Panc1 (cell line): Measurements from ENCODE around the gene FHIT. TPM values are rescaled to one million over a fixed set of nuclear protein-coding genes. Genes with fewer than 3 reads are reported as not detected.

Experiments used
- ATAC-seq: fragments of 200-7000 bp; cut with Tn5 transposase; 2 replicates; pipeline ENCODE4 v1.9.1; 2020; ENCODE audit warnings: mild to moderate bottlenecking, moderate library complexity
- BruUV-seq: library from RNA; stranded (reverse); fragments of 400-500 nt; replicated peaks from 2 replicates; lab custom pipeline; 2021; lab: Mats Ljungman, UMichigan
- CTCF ChIA-PET: fragments of 300-600 bp; sonication (Branson Sonifier 250); formaldehyde crosslinking; loops from one replicate; lab custom pipeline; 2022; ENCODE audit warnings: antibody characterized with exemption; lab: Charles Lee
- POLR2A ChIA-PET: fragments of 300-600 bp; sonication (Branson Sonifier 250); formaldehyde crosslinking; loops from one replicate; lab custom pipeline; 2022; ENCODE audit warnings: antibody characterized with exemption; lab: Charles Lee
- DNase-seq: peaks from one replicate; pipeline ENCODE4 v3.0.0-alpha.2; 2010; ENCODE audit warnings: low read depth, low spot score
- H3K27ac ChIP-seq: 2 replicates; pipeline ENCODE4 v1.5.1; 2011; ENCODE audit warnings: mild to moderate bottlenecking, low read length, inconsistent platforms
- H3K27me3 ChIP-seq: fragments of 200-500 bp; sonication (Bioruptor generic); 2 replicates; pipeline ENCODE4 v1.6.0; 2014; ENCODE audit warnings: low read length, inconsistent platforms; ENCODE audit not compliant: control insufficient read depth, insufficient read depth
- H3K36me3 ChIP-seq: fragments of 200-500 bp; sonication (Bioruptor generic); 2 replicates; pipeline ENCODE4 v1.5.1; 2014; ENCODE audit warnings: inconsistent platforms, mild to moderate bottlenecking, low read length, moderate library complexity; ENCODE audit not compliant: control insufficient read depth, insufficient read depth
- H3K4me1 ChIP-seq: 2 replicates; pipeline ENCODE4 v1.5.1; 2011; ENCODE audit warnings: inconsistent platforms, mild to moderate bottlenecking, low read length, moderate library complexity; ENCODE audit not compliant: control insufficient read depth, insufficient read depth
- H3K4me3 ChIP-seq, 2 experiments: 2 replicates each; pipeline ENCODE4 v1.5.1; 2011 to 2012; ENCODE audit warnings: low read depth in 2 of 2, low read length in 2 of 2, mild to moderate bottlenecking in 2 of 2, inconsistent platforms in 1 of 2, moderate library complexity in 1 of 2
- H3K9me3 ChIP-seq: fragments of 200-500 bp; sonication (Bioruptor generic); 2 replicates; pipeline ENCODE4 v1.5.1; 2014; ENCODE audit warnings: low read depth, mild to moderate bottlenecking, inconsistent platforms, low read length, moderate library complexity; ENCODE audit not compliant: control insufficient read depth, insufficient read depth
- CTCF ChIP-seq: fragments of 450-650 bp; IDR thresholded peaks from 2 replicates; pipeline ENCODE4 v1.5.1; 2017; ENCODE audit warnings: mild to moderate bottlenecking
- POLR2AphosphoS5 ChIP-seq: IDR thresholded peaks from 2 replicates; pipeline ENCODE4 v1.6.1; 2012; ENCODE audit warnings: mild to moderate bottlenecking, low read depth, low read length, moderate library complexity
- REST ChIP-seq, 2 experiments: IDR thresholded peaks; 2 replicates each; pipeline ENCODE4 v1.6.1; 2011 to 2012; ENCODE audit warnings: low read depth in 2 of 2, control low read depth in 1 of 2, low read length in 1 of 2, mild to moderate bottlenecking in 1 of 2, moderate library complexity in 1 of 2; ENCODE audit not compliant: insufficient read depth in 1 of 2
- SIN3A ChIP-seq: IDR thresholded peaks from 2 replicates; pipeline ENCODE4 v1.6.1; 2012; ENCODE audit warnings: low read depth, mild to moderate bottlenecking, low read length, moderate library complexity, borderline replicate concordance; ENCODE audit not compliant: insufficient read depth
- TCF7L2 ChIP-seq: IDR thresholded peaks from 2 replicates; pipeline ENCODE4 v1.6.1; 2011; ENCODE audit warnings: mild to moderate bottlenecking, low read depth, low read length, inconsistent platforms
- in situ Hi-C: cut with HindIII; loops from 2 replicates; pipeline ENCODE4 v1.10.0; 2016; ENCODE audit warnings: low sequenced_read_pairs, low pct_unique_long_range_greater_than_20kb
- intact Hi-C: fragments of 100-400 bp; cut with micrococcal nuclease; formaldehyde crosslinking; loops from one replicate; pipeline ENCODE4 v1.10.0; 2022; ENCODE audit not compliant: unreplicated experiment
- total RNA-seq: library from RNA; stranded (reverse); gene quantifications from one replicate; pipeline ENCODE4 v1.2.1, GENCODE V29; 2021; ENCODE audit not compliant: unreplicated experiment

Gene FHIT
- total RNA-seq, 1 experiment from 2014 or later: 2.2 TPM

GRCh38 chr3:60445446-60445845, 805.8 kb downstream of the FHIT start:
- CTCF ChIA-PET: no interaction called here
- no TSS peak for BruUV-seq

GRCh38 chr3:60444898-60445437, 806.3 kb downstream of the FHIT start:
- no peaks in the 10 kb centered on the region for H3K9me3 ChIP-seq
- CTCF ChIA-PET: no interaction called here
- in situ Hi-C loops (no loop called here), intact Hi-C loops (no loop called here)
- H3K27ac ChIP-seq: no peak overlapping the region
- no peak for DNase-seq
- H3K27me3 ChIP-seq: no peaks in the 10 kb centered on the region
- no TSS peak for BruUV-seq
- TF ChIP-seq POLR2AphosphoS5 (no peak), TCF7L2 (no peak), CTCF (no peak), SIN3A (no peak), REST (IDR thresholded peaks at IDR 0.05; ENCODE audit: insufficient read depth in 1 of 2, low read depth in 2 of 2, low read length in 1 of 2) (no peak)
- no peak for ATAC-seq
- H3K4me1 ChIP-seq: no peaks in the 10 kb centered on the region
- H3K4me3 ChIP-seq: no peak overlapping the region
- POLR2A ChIA-PET: no interaction called here
- H3K36me3 ChIP-seq: no peaks in the 10 kb centered on the region

More at GRCh38 chr3:60445446-60445845, 805.8 kb downstream of the FHIT start:
- Histone ChIP-seq H3K27ac (no peak overlapping the region), H3K4me1 (no peaks in the 10 kb centered on the region), H3K27me3 (no peaks in the 10 kb centered on the region), H3K36me3 (no peaks in the 10 kb centered on the region), H3K4me3 (no peak overlapping the region), H3K9me3 (no peaks in the 10 kb centered on the region)
- ATAC-seq (no peak), DNase-seq (no peak)
- POLR2A ChIA-PET: no interaction called here
- intact Hi-C loops (no loop called here), in situ Hi-C loops (no loop called here)
- TF ChIP-seq REST (IDR thresholded peaks at IDR 0.05; ENCODE audit: insufficient read depth in 1 of 2, low read depth in 2 of 2, low read length in 1 of 2): no peak
- TF ChIP-seq SIN3A: no peak
- TF ChIP-seq POLR2AphosphoS5: no peak
- TF ChIP-seq CTCF: no peak
- no peak for TF ChIP-seq TCF7L2
